Measurements from ENCODE around the gene TRMT61A.
"Not testable (repeated sequence)": the region's sequence is repeated elsewhere in the genome, so short reads cannot be mapped to it uniquely, and the experiment has no call there.

TRMT61A gene

GRCh38 chr14:103522649-103523574, 6.1 kb upstream of the TRMT61A start, which contains the start of gene CKB:
Gene CKB (minus strand): TSS chr14:103522830. CDS start chr14:103522493, 337 bp downstream.
- no peaks in the 10 kb centered on the region for H3K9me3 Mint-ChIP-seq
- H3K4me1 Mint-ChIP-seq: peaks cover 29% of the 10 kb centered on the region
- H3K36me3 Mint-ChIP-seq: no peaks in the 10 kb centered on the region
- no peak within 1 kb of the TSS for H3K27ac Mint-ChIP-seq
- peaks cover 84% of the 10 kb centered on the region for H3K27me3 Mint-ChIP-seq
- CTCF ChIA-PET: no interaction called here
- peak within 1 kb of the TSS; percentile 55 for H3K4me3 Mint-ChIP-seq
- peak; percentile 41 for DNase-seq

DNA sequence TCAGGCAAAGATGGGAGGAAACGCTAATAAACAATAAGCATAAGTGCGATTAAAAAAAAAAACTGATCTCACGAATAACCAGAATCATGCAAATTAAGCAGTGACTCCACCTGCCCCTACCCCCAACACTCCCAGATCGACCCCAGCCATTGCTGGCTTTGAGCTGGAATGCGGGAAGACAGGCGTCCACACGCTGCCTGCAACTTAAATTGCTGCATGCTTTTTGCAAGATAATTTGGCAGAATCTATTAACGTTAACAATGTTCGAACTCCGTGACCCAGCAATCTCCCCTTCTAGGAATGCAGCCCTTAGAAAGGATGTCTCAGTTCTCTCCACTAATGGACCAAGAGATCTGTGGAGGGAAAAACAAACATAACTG, 5.4 kb upstream of the TRMT61A start:
- Mint-ChIP-seq H3K4me3 (peak overlapping the region; percentile 33), H3K36me3 (no peaks in the 10 kb centered on the region), H3K27ac (no peak overlapping the region), H3K4me1 (peaks cover 34% of the 10 kb centered on the region), H3K27me3 (peaks cover 87% of the 10 kb centered on the region), H3K9me3 (no peaks in the 10 kb centered on the region)
- CTCF ChIA-PET: no interaction called here
- no peak for DNase-seq

DNA sequence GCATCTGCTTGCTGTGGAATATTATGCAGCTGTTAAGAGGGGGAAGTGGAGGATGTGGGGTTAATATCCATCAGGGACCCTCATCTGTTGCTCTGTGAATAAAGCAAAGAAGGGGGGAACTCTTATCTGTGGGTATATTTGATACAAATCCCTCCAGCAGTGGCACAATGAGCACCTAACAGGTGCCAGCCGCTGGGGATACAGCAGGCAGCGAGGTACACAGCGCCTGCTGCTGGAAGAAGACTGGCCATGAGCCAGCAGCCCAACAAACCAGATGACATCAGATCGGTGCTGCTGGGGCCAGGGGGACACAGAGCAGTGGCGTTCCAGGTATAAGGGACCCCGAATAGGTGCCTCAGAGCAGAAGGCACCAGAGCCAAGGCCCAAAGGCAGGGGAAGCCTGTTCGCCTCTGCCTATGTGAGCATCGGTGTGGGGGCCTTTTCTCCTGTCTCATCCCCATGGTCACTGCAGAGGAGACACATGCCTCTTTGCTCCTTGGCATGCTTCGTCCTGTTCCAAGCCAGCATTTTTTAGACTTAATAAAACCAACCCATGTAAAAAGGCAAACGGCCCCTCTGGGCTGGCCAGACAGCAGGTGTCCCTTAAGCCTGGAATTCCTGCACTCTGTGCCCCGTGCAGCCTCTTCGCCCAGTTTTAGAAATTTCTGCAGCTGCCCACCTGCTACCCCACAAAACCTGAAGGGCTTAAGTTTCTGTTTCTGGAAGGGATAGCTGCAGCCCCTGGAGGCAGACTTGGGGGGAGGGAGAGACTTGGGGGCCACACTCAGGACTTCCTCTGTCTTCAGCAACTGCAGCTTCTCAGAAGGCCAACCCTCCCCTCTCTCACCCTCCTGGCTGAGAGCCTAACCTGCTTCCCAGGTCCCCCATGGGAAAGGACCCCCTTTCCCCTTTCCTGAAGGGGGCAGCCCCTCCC, 4.7 kb upstream of the TRMT61A start:
- Mint-ChIP-seq H3K4me3 (peak overlapping the region; percentile 33), H3K9me3 (no peaks in the 10 kb centered on the region), H3K27me3 (peaks cover 80% of the 10 kb centered on the region), H3K27ac (no peak overlapping the region), H3K36me3 (no peaks in the 10 kb centered on the region), H3K4me1 (peaks cover 27% of the 10 kb centered on the region)
- CTCF ChIA-PET: no interaction called here
- no peak for DNase-seq

DNA sequence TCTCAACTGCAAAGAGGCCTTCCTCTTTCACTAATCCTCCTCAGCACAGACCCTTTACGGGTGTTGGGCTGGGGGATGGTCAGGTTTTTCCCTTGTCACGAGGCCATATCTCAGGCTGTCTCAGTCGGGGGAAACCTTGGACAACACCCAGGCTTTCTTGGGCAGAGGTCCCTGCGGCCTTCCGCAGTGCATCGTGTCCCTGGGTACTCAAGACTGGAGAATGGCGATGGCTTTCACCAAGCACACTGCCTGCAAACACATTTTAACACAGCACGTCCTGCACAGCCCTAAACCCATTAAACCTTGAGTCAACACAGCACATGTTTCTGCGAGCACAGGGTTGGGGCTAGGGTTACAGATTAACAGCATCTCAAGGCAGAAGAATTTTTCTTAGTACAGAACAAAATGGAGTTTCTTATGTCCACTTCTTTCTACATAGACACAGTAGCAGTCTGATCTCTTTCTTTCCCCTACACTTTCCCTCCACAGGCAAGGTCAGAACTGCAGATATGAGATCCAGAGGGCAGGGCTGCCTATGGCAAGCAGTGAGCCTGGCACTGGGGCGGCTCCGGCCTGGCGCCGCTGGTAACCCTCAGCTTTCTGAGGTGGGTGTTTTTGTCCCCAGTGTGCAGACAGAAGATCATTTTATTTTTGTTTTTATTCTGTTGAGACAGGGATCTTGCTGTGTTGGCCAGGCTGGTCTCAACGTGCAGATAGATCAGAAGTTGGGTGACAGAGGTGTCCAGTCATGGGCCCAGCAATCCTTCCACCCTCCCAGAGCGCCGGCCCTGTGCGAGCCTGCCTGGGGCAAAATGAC, 3.4 kb upstream of the TRMT61A start:
- peaks cover 34% of the 10 kb centered on the region for H3K4me1 Mint-ChIP-seq
- H3K4me3 Mint-ChIP-seq, H3K36me3 Mint-ChIP-seq, H3K9me3 Mint-ChIP-seq, H3K27ac Mint-ChIP-seq, DNase-seq, CTCF ChIA-PET: not testable (repeated sequence)
- H3K27me3 Mint-ChIP-seq: peaks cover 70% of the 10 kb centered on the region

DNA sequence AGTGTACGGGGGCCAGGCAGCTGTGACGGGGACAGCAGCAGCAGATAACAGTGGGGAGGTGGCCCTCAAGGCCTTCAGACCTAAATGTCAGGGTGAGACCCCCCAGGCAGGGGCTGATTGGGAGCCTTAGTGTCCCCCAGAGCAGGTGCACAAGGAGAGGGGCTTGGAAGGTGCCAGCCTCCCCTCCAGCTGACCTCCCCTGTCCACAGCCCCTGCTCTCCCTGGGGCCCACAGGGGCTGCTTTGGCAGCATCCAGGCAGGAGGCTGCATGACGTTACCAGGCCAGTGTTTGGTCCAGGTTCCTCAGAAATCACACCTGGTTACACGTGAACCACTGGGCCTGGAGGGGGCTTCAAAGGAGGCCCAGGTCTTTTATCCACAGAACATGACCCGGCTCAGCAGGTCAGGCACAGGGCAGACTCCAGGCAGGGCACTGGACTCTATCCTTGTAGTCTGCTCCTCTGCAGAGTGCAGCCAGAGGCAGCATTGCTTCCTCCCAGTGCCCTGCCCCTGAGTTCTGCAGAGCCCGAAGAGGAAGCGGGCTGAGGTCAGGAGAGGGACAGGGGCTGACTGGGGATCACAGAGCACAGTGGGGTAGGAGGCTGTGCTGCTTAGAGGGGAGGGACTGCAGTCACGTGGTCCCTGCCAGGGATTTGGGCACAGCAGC, 2.6 kb upstream of the TRMT61A start:
- Mint-ChIP-seq H3K27ac (no peak overlapping the region), H3K27me3 (peaks cover 63% of the 10 kb centered on the region), H3K4me1 (peaks cover 39% of the 10 kb centered on the region), H3K4me3 (no peak overlapping the region), H3K36me3 (peaks cover 4% of the 10 kb centered on the region), H3K9me3 (no peaks in the 10 kb centered on the region)
- CTCF ChIA-PET: interaction anchor here (4.2 kb wide), 1 partner anchor 7 kb away, joined by 20 read pairs; no protein-coding TSS in a partner anchor
- DNase-seq: no peak

- no peak overlapping the region for H3K4me3 Mint-ChIP-seq
- peak overlapping the region; percentile 11 for H3K27ac Mint-ChIP-seq
- no peak for DNase-seq
- H3K36me3 Mint-ChIP-seq: peaks cover 4% of the 10 kb centered on the region
- H3K27me3 Mint-ChIP-seq: peaks cover 60% of the 10 kb centered on the region
- no peaks in the 10 kb centered on the region for H3K9me3 Mint-ChIP-seq
- H3K4me1 Mint-ChIP-seq: peaks cover 41% of the 10 kb centered on the region
- CTCF ChIA-PET: interaction anchor here (4.2 kb wide), 1 partner anchor 8 kb away, joined by 20 read pairs; no protein-coding TSS in a partner anchor
Observed at GRCh38 chr14:103526914-103527248, 2.1 kb upstream of the TRMT61A start.

- Mint-ChIP-seq H3K27me3 (peaks cover 54% of the 10 kb centered on the region), H3K4me1 (peaks cover 39% of the 10 kb centered on the region), H3K9me3 (no peaks in the 10 kb centered on the region), H3K27ac (peak overlapping the region; percentile 11), H3K36me3 (peaks cover 4% of the 10 kb centered on the region), H3K4me3 (peak overlapping the region; percentile 88)
- CTCF ChIA-PET: interaction anchor here (4.2 kb wide), 1 partner anchor 9 kb away, joined by 20 read pairs; no protein-coding TSS in a partner anchor
- DNase-seq: no peak
Observed at GRCh38 chr14:103527408-103528145, 1.4 kb upstream of the TRMT61A start.

GRCh38 chr14:103528146-103528586, 830 bp upstream of the TRMT61A start:
- no peak for DNase-seq
- peak overlapping the region; percentile 95 for H3K27ac Mint-ChIP-seq
- H3K4me3 Mint-ChIP-seq: peak overlapping the region; percentile 88
- CTCF ChIA-PET: interaction anchor here (0.6 to 4.2 kb wide), 2 partner anchors 9 to 48 kb away, joined by 3 to 20 read pairs; no protein-coding TSS in a partner anchor
- no peaks in the 10 kb centered on the region for H3K9me3 Mint-ChIP-seq
- peaks cover 48% of the 10 kb centered on the region for H3K27me3 Mint-ChIP-seq
- peaks cover 4% of the 10 kb centered on the region for H3K36me3 Mint-ChIP-seq
- peaks cover 39% of the 10 kb centered on the region for H3K4me1 Mint-ChIP-seq

GRCh38 chr14:103529383-103530365, 678 bp downstream of the TRMT61A start:
- DNase-seq: no peak
- H3K36me3 Mint-ChIP-seq: peaks cover 4% of the 10 kb centered on the region
- H3K4me3 Mint-ChIP-seq: peak overlapping the region; percentile 88
- H3K4me1 Mint-ChIP-seq: peaks cover 35% of the 10 kb centered on the region
- H3K27ac Mint-ChIP-seq: peak overlapping the region; percentile 95
- no peaks in the 10 kb centered on the region for H3K9me3 Mint-ChIP-seq
- CTCF ChIA-PET: interaction anchor here (1.0 to 4.2 kb wide), 3 partner anchors 11 to 23 kb away, joined by 3 to 20 read pairs (median 5); no protein-coding TSS in a partner anchor
- peaks cover 33% of the 10 kb centered on the region for H3K27me3 Mint-ChIP-seq

DNA sequence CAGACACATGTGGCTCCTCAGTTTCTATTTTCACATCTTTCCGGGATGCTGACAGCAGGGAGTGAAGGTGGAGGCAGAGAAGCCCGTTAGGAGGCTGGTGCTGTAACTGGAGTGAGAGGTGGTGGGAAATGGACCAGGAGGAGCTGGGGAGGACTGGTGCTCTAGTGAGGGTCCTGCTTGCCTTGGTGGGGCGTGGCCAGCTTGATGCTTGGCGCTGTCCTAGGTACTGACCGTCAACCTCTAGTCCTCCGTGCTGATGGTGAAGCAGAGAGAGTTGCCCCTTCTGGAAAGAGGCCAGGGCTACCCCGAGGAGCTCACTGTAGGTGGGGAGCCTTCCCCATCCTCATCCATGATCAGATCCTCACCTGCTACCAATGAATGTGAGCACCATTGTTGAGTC, 1.4 kb downstream of the TRMT61A start:
- H3K9me3 Mint-ChIP-seq: no peaks in the 10 kb centered on the region
- H3K27ac Mint-ChIP-seq: peak overlapping the region; percentile 95
- H3K4me3 Mint-ChIP-seq: peak overlapping the region; percentile 88
- CTCF ChIA-PET: interaction anchor here (0.6 to 4.2 kb wide), 3 partner anchors 11 to 22 kb away, joined by 3 to 20 read pairs (median 5); no protein-coding TSS in a partner anchor
- peaks cover 27% of the 10 kb centered on the region for H3K27me3 Mint-ChIP-seq
- H3K36me3 Mint-ChIP-seq: peaks cover 4% of the 10 kb centered on the region
- H3K4me1 Mint-ChIP-seq: peaks cover 35% of the 10 kb centered on the region
- peak; percentile 59 for DNase-seq

- peaks cover 34% of the 10 kb centered on the region for H3K4me1 Mint-ChIP-seq
- no peak overlapping the region for H3K4me3 Mint-ChIP-seq
- H3K27me3 Mint-ChIP-seq: peaks cover 22% of the 10 kb centered on the region
- no peaks in the 10 kb centered on the region for H3K9me3 Mint-ChIP-seq
- H3K36me3 Mint-ChIP-seq: peaks cover 4% of the 10 kb centered on the region
- DNase-seq: no peak
- H3K27ac Mint-ChIP-seq: no peak overlapping the region
- CTCF ChIA-PET: interaction anchor here (0.6 to 1.8 kb wide), 2 partner anchors 16 to 21 kb away, joined by 3 to 5 read pairs; no protein-coding TSS in a partner anchor
Observed at GRCh38 chr14:103530831-103531230, 1.8 kb downstream of the TRMT61A start.
